ENCODE measurements around the gene CACNA1A. TPM values are rescaled to one million over a fixed set of nuclear protein-coding genes. Genes with fewer than 3 reads are reported as not detected.

The CACNA1A gene
- total RNA-seq, 1 donor from 2014 or later = 0.42 TPM

DNA sequence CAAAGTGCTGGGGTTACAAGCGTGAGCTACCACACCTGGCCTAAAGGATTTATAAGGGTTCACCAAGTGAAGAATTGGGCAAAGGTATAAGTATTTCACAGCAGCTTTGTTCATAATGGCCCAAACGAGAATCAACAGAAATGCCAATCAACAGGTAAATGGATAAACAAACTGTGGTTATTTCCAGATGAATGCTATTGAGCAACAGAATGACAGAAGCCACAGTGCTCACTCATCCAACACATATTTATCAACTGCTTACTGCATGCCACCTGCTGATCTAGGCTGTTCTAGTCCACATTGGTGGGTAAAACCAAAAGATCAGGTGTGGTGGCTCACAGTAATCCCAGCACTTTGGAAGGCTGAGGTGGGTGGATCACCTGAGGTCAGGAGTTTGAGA lies 27.7 kb downstream of the CACNA1A start:
- no peaks in the 10 kb centered on the region for H3K36me3 Mint-ChIP-seq (ENCODE audit: low read depth)
- no peak overlapping the region for H3K4me3 Mint-ChIP-seq (ENCODE audit: unreplicated experiment)
- no peak for DNase-seq (ENCODE audit: low spot score)
- no peak overlapping the region for H3K27ac Mint-ChIP-seq (ENCODE audit: unreplicated experiment)
- peaks cover 36% of the 10 kb centered on the region for H3K9me3 Mint-ChIP-seq (ENCODE audit: low read depth)
- H3K4me1 Mint-ChIP-seq (ENCODE audit: low read depth) = no peaks in the 10 kb centered on the region
- peaks cover 2% of the 10 kb centered on the region for H3K27me3 Mint-ChIP-seq (ENCODE audit: low read depth)
- TF ChIP-seq, protein P1, sequence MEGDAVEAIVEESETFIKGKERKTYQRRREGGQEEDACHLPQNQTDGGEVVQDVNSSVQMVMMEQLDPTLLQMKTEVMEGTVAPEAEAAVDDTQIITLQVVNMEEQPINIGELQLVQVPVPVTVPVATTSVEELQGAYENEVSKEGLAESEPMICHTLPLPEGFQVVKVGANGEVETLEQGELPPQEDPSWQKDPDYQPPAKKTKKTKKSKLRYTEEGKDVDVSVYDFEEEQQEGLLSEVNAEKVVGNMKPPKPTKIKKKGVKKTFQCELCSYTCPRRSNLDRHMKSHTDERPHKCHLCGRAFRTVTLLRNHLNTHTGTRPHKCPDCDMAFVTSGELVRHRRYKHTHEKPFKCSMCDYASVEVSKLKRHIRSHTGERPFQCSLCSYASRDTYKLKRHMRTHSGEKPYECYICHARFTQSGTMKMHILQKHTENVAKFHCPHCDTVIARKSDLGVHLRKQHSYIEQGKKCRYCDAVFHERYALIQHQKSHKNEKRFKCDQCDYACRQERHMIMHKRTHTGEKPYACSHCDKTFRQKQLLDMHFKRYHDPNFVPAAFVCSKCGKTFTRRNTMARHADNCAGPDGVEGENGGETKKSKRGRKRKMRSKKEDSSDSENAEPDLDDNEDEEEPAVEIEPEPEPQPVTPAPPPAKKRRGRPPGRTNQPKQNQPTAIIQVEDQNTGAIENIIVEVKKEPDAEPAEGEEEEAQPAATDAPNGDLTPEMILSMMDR (IDR thresholded peaks at IDR 0.05) = no peak

DNA sequence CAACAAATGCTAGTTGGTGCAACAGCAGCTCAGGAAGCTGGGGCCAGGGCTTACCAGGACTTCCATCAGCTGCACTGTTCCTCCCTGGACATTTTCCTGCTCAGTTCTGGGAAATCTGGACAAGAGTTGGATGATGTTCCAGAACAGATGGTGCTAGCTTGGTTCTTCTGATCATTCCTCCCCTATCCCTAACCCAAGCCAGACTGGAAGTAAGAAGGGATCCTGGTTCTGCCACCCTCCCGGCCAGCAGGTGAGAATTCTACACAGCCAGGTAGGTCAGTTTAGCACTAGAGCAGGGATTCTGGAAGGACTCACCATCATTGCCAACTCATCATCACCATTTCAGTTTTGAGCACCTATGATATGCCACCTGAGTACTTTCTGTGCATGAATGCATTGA lies 30.2 kb downstream of the CACNA1A start:
- Mint-ChIP-seq H3K27ac (ENCODE audit: unreplicated experiment) (no peak overlapping the region), H3K36me3 (ENCODE audit: low read depth) (no peaks in the 10 kb centered on the region), H3K4me3 (ENCODE audit: unreplicated experiment) (no peak overlapping the region), H3K9me3 (ENCODE audit: low read depth) (peaks cover 30% of the 10 kb centered on the region), H3K27me3 (ENCODE audit: low read depth) (peaks cover 5% of the 10 kb centered on the region), H3K4me1 (ENCODE audit: low read depth) (no peaks in the 10 kb centered on the region)
- DNase-seq (ENCODE audit: low spot score) = no peak
- TF ChIP-seq, protein P1 (IDR thresholded peaks at IDR 0.05) = no peak

- H3K27me3 Mint-ChIP-seq (ENCODE audit: low read depth) = peaks cover 3% of the 10 kb centered on the region
- TF ChIP-seq, protein P1 (IDR thresholded peaks at IDR 0.05) = no peak
- DNase-seq (ENCODE audit: low spot score) = no peak
- H3K9me3 Mint-ChIP-seq (ENCODE audit: low read depth) = peaks cover 34% of the 10 kb centered on the region
- H3K4me1 Mint-ChIP-seq (ENCODE audit: low read depth) = no peaks in the 10 kb centered on the region
- no peak overlapping the region for H3K4me3 Mint-ChIP-seq (ENCODE audit: unreplicated experiment)
- H3K36me3 Mint-ChIP-seq (ENCODE audit: low read depth) = no peaks in the 10 kb centered on the region
- H3K27ac Mint-ChIP-seq (ENCODE audit: unreplicated experiment) = no peak overlapping the region
Observed at GRCh38 chr19:13475044-13475443, 31.2 kb downstream of the CACNA1A start.

GRCh38 chr19:13466697-13467096 lies 39.6 kb downstream of the CACNA1A start:
- Mint-ChIP-seq H3K36me3 (ENCODE audit: low read depth) (no peaks in the 10 kb centered on the region), H3K4me1 (ENCODE audit: low read depth) (no peaks in the 10 kb centered on the region), H3K27ac (ENCODE audit: unreplicated experiment) (no peak overlapping the region), H3K9me3 (ENCODE audit: low read depth) (peaks cover 4% of the 10 kb centered on the region), H3K4me3 (ENCODE audit: unreplicated experiment) (no peak overlapping the region), H3K27me3 (ENCODE audit: low read depth) (peaks cover 3% of the 10 kb centered on the region)
- DNase-seq (ENCODE audit: low spot score) = no peak
- TF ChIP-seq, protein P1 (IDR thresholded peaks at IDR 0.05) = no peak

DNA sequence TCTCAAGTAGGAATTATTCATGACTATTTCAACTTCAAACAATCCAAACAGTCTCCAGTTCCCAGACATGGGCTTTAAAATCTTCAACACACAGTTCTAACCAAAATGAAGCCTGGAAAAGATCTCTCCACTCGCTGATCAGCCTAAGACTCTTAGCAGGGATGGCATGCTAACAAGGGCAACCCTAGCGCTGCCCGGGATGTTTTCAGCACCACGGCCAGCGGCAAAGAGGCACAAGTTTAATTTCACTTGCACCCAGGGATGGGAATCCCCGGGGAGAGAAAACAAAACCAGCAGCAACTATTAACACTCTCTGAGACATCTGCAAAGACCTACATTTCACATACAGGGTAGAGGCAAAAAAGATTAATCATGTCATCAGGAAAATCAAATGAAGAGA lies 43.0 kb downstream of the CACNA1A start:
- DNase-seq (ENCODE audit: low spot score) = no peak
- Mint-ChIP-seq H3K9me3 (ENCODE audit: low read depth) (no peaks in the 10 kb centered on the region), H3K27ac (ENCODE audit: unreplicated experiment) (no peak overlapping the region), H3K27me3 (ENCODE audit: low read depth) (peaks cover 20% of the 10 kb centered on the region), H3K36me3 (ENCODE audit: low read depth) (no peaks in the 10 kb centered on the region), H3K4me3 (ENCODE audit: unreplicated experiment) (no peak overlapping the region), H3K4me1 (ENCODE audit: low read depth) (no peaks in the 10 kb centered on the region)
- TF ChIP-seq, protein P1 (IDR thresholded peaks at IDR 0.05) = no peak

Data from chondrocyte (in vitro differentiated cells).